Right cardiac atrium (tissue), 5 donors: Measurements from ENCODE around the gene BAIAP2L2. TPM values are rescaled to one million over a fixed set of nuclear protein-coding genes. Genes with fewer than 3 reads are reported as not detected.

Source experiments
- polyA plus RNA-seq: library from polyadenylated mRNA; stranded (reverse); fragments of 200-250 nt; gene quantifications from one replicate; pipeline ENCODE4 v1.2.3, GENCODE V29; 2013
- total RNA-seq, 4 donors: library from RNA; stranded (reverse); fragmentation: NEBNext Ultra II Directional; extraction: Animal tissue kit (Norgen Biotek cat#: 25700); gene quantifications; one replicate each; pipeline ENCODE4 v1.2.1, GENCODE V29; 2021
- donor health status: healthy with polysubstance abuse.
- donor health status: DM: no; HTN: yes; CAD: no.
- donor health status: DM: no; HTN: no; CAD: no.
- donor health status: DM: no; HTN: yes; CAD: no; lungs with severe emphysema.
- donor health status: DM: yes; HTN: yes; CAD: no.

The BAIAP2L2 gene
- total and polyA plus RNA-seq, 5 donors: 0.17 to 0.53 (median 0.20) TPM; not detected in 2

Other genes starting within 250 kb of the BAIAP2L2 start
- 10 to 100 TPM; 11.5 to 17.0 (median 14.2) TPM for gene MICALL1, start 204.4 kb downstream of the BAIAP2L2 start, total RNA-seq
- gene MICALL1, start 204.4 kb downstream of the BAIAP2L2 start, polyA plus RNA-seq: 9.8 TPM
- under 1 TPM; 0.19 to 0.46 (median 0.27) TPM for gene C22orf23, start 157.1 kb downstream of the BAIAP2L2 start, total RNA-seq
- 0.54 TPM for gene C22orf23, start 157.1 kb downstream of the BAIAP2L2 start, polyA plus RNA-seq
- gene POLR2F, start 157.0 kb downstream of the BAIAP2L2 start, total RNA-seq: 10 to 100 TPM; 62.1 to 85.5 (median 76.9) TPM
- gene POLR2F, start 157.0 kb downstream of the BAIAP2L2 start, polyA plus RNA-seq: 159 TPM
- gene SOX10, start 126.1 kb downstream of the BAIAP2L2 start, total RNA-seq: 1 to 10 TPM; 3.5 to 5.9 (median 4.6) TPM
- gene SOX10, start 126.1 kb downstream of the BAIAP2L2 start, polyA plus RNA-seq: 5.8 TPM
- 10 to 100 TPM; 23.8 to 26.5 (median 25.0) TPM for gene PICK1, start 53.3 kb downstream of the BAIAP2L2 start, total RNA-seq
- 31.3 TPM for gene PICK1, start 53.3 kb downstream of the BAIAP2L2 start, polyA plus RNA-seq
- gene SLC16A8, start 26.5 kb downstream of the BAIAP2L2 start, total RNA-seq: under 1 TPM in 3 of 4 donors, not detected in 1; 0.41 to 0.68 (median 0.57) TPM
- 0.63 TPM for gene SLC16A8, start 26.5 kb downstream of the BAIAP2L2 start, polyA plus RNA-seq
- gene PLA2G6, start 71.1 kb upstream of the BAIAP2L2 start, total RNA-seq: 10 to 100 TPM; 16.0 to 25.2 (median 17.6) TPM
- 16.0 TPM for gene PLA2G6, start 71.1 kb upstream of the BAIAP2L2 start, polyA plus RNA-seq
- gene MAFF, start 91.3 kb upstream of the BAIAP2L2 start, total RNA-seq: 10 to 100 TPM in 1 of 4 donors, 1 to 10 TPM in 3; 4.8 to 13.7 (median 7.1) TPM
- gene MAFF, start 91.3 kb upstream of the BAIAP2L2 start, polyA plus RNA-seq: 20.5 TPM
- gene TMEM184B, start 162.3 kb upstream of the BAIAP2L2 start, total RNA-seq: 10 to 100 TPM; 48.2 to 55.8 (median 49.5) TPM
- 32.2 TPM for gene TMEM184B, start 162.3 kb upstream of the BAIAP2L2 start, polyA plus RNA-seq
- 10 to 100 TPM; 69.7 to 88.6 (median 81.0) TPM for gene CSNK1E, start 206.7 kb upstream of the BAIAP2L2 start, total RNA-seq
- 76.3 TPM for gene CSNK1E, start 206.7 kb upstream of the BAIAP2L2 start, polyA plus RNA-seq